ENCODE data around the gene IQCF5.

The IQCF5 gene

GRCh38 chr3:51896607-51897305 is 21.4 kb upstream of the IQCF5 start:
- no peak for TF ChIP-seq CTCF (IDR thresholded peaks at IDR 0.05; ENCODE audit: low read depth, low read length, missing control alignments)
- DNase-seq (ENCODE audit: extremely low read depth, low read depth): no peak
- no peak overlapping the region for H3K4me3 ChIP-seq (replicated peaks; ENCODE audit: low read depth, low read length)

- DNase-seq (ENCODE audit: extremely low read depth, low read depth): no peak
- H3K4me3 ChIP-seq (replicated peaks; ENCODE audit: low read depth, low read length): no peak overlapping the region
- no peak for TF ChIP-seq CTCF (IDR thresholded peaks at IDR 0.05; ENCODE audit: low read depth, low read length, missing control alignments)
Observed at GRCh38 chr3:51894939-51895338, 19.5 kb upstream of the IQCF5 start.

- TF ChIP-seq CTCF (IDR thresholded peaks at IDR 0.05; ENCODE audit: low read depth, low read length, missing control alignments): no peak
- no peak overlapping the region for H3K4me3 ChIP-seq (replicated peaks; ENCODE audit: low read depth, low read length)
- no peak for DNase-seq (ENCODE audit: extremely low read depth, low read depth)
Observed at GRCh38 chr3:51894391-51894790, 19.0 kb upstream of the IQCF5 start.

- no peak for TF ChIP-seq CTCF (IDR thresholded peaks at IDR 0.05; ENCODE audit: low read depth, low read length, missing control alignments)
- H3K4me3 ChIP-seq (replicated peaks; ENCODE audit: low read depth, low read length): no peak overlapping the region
- no peak for DNase-seq (ENCODE audit: extremely low read depth, low read depth)
Observed at GRCh38 chr3:51891242-51892039, 16.0 kb upstream of the IQCF5 start.

GRCh38 chr3:51888463-51889105 is 13.2 kb upstream of the IQCF5 start:
- TF ChIP-seq CTCF (IDR thresholded peaks at IDR 0.05; ENCODE audit: low read depth, low read length, missing control alignments): no peak
- no peak overlapping the region for H3K4me3 ChIP-seq (replicated peaks; ENCODE audit: low read depth, low read length)
- no peak for DNase-seq (ENCODE audit: extremely low read depth, low read depth)

GRCh38 chr3:51887620-51888019 is 12.2 kb upstream of the IQCF5 start:
- no peak for DNase-seq (ENCODE audit: extremely low read depth, low read depth)
- H3K4me3 ChIP-seq (replicated peaks; ENCODE audit: low read depth, low read length): no peak overlapping the region

More at GRCh38 chr3:51887620-51888019, 12.2 kb upstream of the IQCF5 start:
- no peak for TF ChIP-seq CTCF (IDR thresholded peaks at IDR 0.05; ENCODE audit: low read depth, low read length, missing control alignments)
